NK-92 (cell line): Measurements from ENCODE around the gene ZNF747.

Source experiments
- DNase-seq: peaks from one replicate; lab custom pipeline; 2025; ENCODE audit not compliant: unreplicated experiment; lab: John Stamatoyannopoulos, UW

The ZNF747 gene

GRCh38 chr16:30519120-30520049 lies 15.3 kb downstream of the ZNF747 start:
- DNase-seq = no peak

GRCh38 chr16:30518552-30518951 lies 16.1 kb downstream of the ZNF747 start:
- no peak for DNase-seq

- no peak for DNase-seq
Observed at GRCh38 chr16:30515275-30515674, 19.4 kb downstream of the ZNF747 start.

GRCh38 chr16:30511509-30511908 lies 23.1 kb downstream of the ZNF747 start:
- DNase-seq = no peak

GRCh38 chr16:30510376-30510938 lies 24.2 kb downstream of the ZNF747 start:
- DNase-seq = no peak

GRCh38 chr16:30509081-30509765 lies 25.4 kb downstream of the ZNF747 start:
- no peak for DNase-seq

GRCh38 chr16:30503403-30504296 lies 31.0 kb downstream of the ZNF747 start:
- no peak for DNase-seq

- no peak for DNase-seq
Observed at GRCh38 chr16:30499284-30499683, 35.4 kb downstream of the ZNF747 start.

DNA sequence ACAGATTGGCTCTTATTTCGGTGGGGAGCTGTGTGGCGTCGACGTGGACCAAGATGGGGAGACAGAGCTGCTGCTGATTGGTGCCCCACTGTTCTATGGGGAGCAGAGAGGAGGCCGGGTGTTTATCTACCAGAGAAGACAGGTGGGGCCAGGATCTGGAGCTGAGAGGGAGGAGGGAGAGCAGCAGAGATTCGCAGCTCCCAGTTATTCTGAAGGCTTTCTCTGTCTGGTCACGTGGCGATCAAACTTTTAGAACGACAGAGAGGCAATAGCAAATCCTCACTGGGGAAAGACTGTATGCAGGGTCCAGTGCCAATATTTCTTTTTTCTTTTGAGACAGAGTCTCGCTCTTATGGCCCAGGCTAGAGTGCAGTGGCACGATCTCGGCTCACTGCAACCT lies 39.9 kb downstream of the ZNF747 start:
- no peak for DNase-seq

DNA sequence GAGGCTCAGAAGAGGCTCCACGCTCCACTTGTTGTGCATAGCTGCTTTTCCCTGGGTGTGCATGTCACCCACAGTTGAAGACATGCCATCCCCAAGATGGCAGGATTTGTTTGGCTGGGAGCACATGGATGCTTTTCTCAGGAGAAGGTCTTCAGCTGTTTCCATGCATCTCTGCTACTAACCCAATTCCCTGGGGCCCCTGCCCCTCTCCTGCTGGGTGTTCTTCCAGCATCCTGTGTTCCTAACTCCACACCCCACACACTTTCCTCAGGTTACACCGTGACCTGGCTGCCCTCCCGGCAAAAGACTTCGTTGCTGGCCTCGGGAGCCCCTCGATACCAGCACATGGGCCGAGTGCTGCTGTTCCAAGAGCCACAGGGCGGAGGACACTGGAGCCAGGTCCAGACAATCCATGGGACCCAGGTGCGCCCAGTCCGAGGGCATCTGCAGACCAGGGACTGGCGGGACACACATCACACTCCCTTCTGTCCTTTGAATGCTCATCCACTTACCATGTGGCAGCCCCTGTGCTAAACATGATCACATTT lies 40.6 kb downstream of the ZNF747 start:
- no peak for DNase-seq

GRCh38 chr16:30491744-30492308 lies 42.8 kb downstream of the ZNF747 start:
- DNase-seq = no peak

DNA sequence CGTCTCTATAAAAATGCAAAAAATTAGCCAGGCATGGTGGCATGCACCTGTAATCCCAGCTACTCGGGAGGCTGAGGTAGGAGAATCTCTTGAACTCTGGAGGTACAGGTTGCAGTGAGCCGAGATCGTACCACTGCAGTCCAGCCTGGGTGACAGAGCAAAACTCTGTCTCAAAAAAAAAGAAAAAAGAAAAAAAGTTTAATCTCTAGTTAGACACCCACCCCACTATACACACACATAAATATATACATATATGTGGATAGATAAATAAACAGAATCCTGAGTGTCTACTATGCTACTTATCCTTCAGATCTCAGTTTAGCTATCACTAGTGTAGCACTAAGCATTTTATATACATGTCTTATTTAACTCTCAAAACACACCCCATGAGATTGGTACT lies 43.4 kb downstream of the ZNF747 start:
- DNase-seq = no peak

- DNase-seq = no peak
Observed at GRCh38 chr16:30490210-30490609, 44.4 kb downstream of the ZNF747 start.

DNA sequence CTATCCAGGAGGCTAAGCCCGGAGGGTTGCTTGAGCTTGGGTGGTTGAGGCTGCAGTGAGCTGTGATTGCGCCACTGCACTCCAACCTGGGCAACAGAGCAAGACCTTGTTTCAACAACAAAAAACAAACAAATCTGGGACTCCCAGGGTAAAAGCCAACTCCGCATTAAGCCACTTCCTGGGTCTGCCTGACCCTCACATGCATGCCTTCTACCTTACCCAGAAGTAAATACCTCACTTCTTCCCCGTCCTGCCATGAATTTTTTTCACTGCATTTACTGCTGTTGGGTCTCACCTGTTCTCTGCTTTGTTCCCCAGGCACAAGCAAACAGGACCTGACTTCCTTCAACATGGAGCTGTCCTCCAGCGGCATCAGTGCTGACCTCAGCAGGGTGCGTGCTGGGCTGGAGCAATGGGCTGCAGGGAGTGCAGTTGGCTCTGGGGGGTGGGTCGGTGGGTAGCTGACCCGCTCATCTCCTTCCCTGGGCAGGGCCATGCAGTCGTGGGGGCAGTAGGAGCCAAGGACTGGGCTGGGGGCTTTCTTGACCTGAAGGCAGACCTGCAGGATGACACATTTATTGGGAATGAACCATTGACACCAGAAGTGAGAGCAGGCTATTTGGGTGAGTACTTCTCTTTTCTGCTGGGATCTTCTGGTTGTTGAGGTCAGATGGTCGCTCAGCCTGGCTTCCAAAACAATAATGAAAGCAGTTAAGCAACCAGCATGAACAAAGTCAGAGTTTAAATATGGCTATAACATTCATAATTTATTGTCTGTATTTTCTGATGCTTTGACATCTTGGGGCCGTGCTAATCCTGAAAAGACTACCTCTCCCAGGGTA lies 45.7 kb downstream of the ZNF747 start:
- no peak for DNase-seq

DNA sequence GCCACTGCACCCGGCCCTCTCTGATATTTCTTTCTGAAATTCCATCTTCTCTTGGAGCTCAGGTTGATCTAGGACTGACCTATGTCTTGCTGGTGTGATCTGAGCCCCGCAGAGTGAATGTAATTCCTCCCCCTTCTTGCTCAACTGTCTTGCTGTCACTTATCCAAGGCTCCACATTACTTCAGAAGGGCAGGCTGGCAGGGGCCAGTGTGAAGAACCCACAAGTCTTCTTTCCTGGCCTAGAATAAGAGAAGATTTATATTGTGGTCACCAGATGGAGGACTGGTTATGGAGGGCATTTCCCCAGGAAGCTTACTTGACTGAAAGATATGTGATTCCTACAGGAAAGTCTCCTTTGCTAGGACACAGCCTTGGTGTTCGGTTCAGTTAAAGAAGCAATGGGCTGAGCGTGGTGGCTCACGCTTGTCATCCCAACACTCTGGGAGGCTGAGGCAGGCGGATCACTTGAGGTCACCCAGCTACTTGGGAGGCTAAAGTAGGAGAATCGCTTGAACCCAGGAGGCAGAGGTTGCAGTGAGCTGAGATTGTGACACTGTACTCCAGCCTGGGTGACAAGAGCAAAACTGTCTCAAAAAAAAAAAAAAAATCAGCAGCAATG lies 48.7 kb downstream of the ZNF747 start:
- no peak for DNase-seq

DNA sequence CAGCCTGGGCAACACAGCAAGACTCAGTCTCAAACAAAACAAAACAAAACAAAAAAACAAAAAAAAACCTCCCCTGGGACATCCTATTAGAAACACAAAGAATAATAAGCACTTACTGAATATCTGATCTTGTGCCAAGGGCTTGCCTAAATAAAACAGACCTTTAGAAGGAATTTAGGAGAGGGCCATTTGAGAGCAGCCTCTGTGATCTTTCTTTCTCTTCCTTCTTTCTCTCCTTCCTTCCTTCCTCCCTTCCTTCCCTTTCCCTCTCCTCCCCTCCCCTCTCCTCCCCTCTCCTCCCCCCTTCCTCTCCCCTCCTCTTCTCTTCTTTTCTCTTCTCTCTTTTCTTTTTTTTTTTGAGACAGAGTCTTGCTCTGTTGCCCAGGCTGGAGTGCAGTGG lies 49.8 kb downstream of the ZNF747 start:
- no peak for DNase-seq

- DNase-seq = no peak
Observed at GRCh38 chr16:30482366-30482765, 52.3 kb downstream of the ZNF747 start.

GRCh38 chr16:30481381-30481780 lies 53.3 kb downstream of the ZNF747 start:
- DNase-seq = no peak
